Esophagus (tissue), 2 donors: ENCODE measurements around the gene GALK1. TPM values are rescaled to one million over a fixed set of nuclear protein-coding genes. Genes with fewer than 3 reads are reported as not detected.

Source experiments
- H3K27ac ChIP-seq, 2 donors: one replicate each; pipeline ENCODE4 v1.5.1; 2013; ENCODE audit warnings: low read depth in 2 of 2, mild to moderate bottlenecking in 2 of 2, inconsistent platforms in 1 of 2, low read length in 1 of 2, moderate library complexity in 1 of 2
- H3K27me3 ChIP-seq, 2 donors: one replicate each; pipeline ENCODE4 v1.6.1; 2013; ENCODE audit warnings: low read length in 2 of 2, control low read depth in 1 of 2, mild to moderate bottlenecking in 1 of 2; ENCODE audit not compliant: insufficient read depth in 2 of 2, control insufficient read depth in 1 of 2
- H3K36me3 ChIP-seq, 2 donors: one replicate each; pipeline ENCODE4 v1.6.1; 2013; ENCODE audit warnings: low read length in 1 of 2; ENCODE audit not compliant: control insufficient read depth in 2 of 2, insufficient read depth in 2 of 2
- H3K4me1 ChIP-seq, 2 donors: one replicate each; pipeline ENCODE4 v1.6.1; 2013; ENCODE audit warnings: low read length in 1 of 2; ENCODE audit not compliant: control insufficient read depth in 2 of 2, insufficient read depth in 2 of 2
- H3K4me3 ChIP-seq, 2 donors: one replicate each; pipeline ENCODE4 v1.5.1; 2013; ENCODE audit warnings: low read length in 2 of 2, mild to moderate bottlenecking in 2 of 2, low read depth in 1 of 2, moderate library complexity in 1 of 2
- H3K9me3 ChIP-seq, 2 donors: one replicate each; pipeline ENCODE4 v1.6.1; 2013; ENCODE audit warnings: mild to moderate bottlenecking in 2 of 2, low read depth in 1 of 2, low read length in 1 of 2, moderate library complexity in 1 of 2; ENCODE audit not compliant: control insufficient read depth in 2 of 2, insufficient read depth in 1 of 2
- WGBS, 2 donors: extraction: QIAGEN DNeasy Blood & Tissue Kit; methylation state at CpG; one replicate each; pipeline ENCODE4 v1.1.7; 2013; 5-methylcytosine and 5-hydroxymethylcytosine counted together
- polyA plus RNA-seq, 2 donors: library from polyadenylated mRNA; stranded (reverse); fragments of 200-250 nt; gene quantifications; one replicate each; pipeline ENCODE4 v1.2.3, GENCODE V29; 2013
- donor health status: healthy with polysubstance abuse.
- donor health status: Bipolar disorder and iron deficiency.

The GALK1 gene
- polyA plus RNA-seq, 2 donors = 27.9 to 29.5 TPM

GRCh38 chr17:75731716-75732498, 33.1 kb downstream of the GALK1 start:
- H3K27me3 ChIP-seq = no peaks in the 10 kb centered on the region
- 85 to 89% methylated on average over 31 of the region's 31 CpGs for WGBS, 2 donors
- peaks cover 9 to 58% of the 10 kb centered on the region in 2 donors for H3K36me3 ChIP-seq
- no peak overlapping the region for H3K27ac ChIP-seq
- H3K4me3 ChIP-seq = no peak overlapping the region
- H3K9me3 ChIP-seq = no peaks in the 10 kb centered on the region
- no peaks in the 10 kb centered on the region for H3K4me1 ChIP-seq

- peaks cover 9 to 52% of the 10 kb centered on the region in 2 donors for H3K36me3 ChIP-seq
- no peaks in the 10 kb centered on the region for H3K27me3 ChIP-seq
- H3K4me1 ChIP-seq = no peaks in the 10 kb centered on the region
- WGBS, 2 donors = 89 to 92% methylated on average over 26 of the region's 26 CpGs
- H3K27ac ChIP-seq = no peak overlapping the region
- no peak overlapping the region for H3K4me3 ChIP-seq
- H3K9me3 ChIP-seq = no peaks in the 10 kb centered on the region
Observed at GRCh38 chr17:75731086-75731715, 33.8 kb downstream of the GALK1 start.

GRCh38 chr17:75730065-75730464, 34.9 kb downstream of the GALK1 start:
- H3K27me3 ChIP-seq = no peaks in the 10 kb centered on the region
- no peaks in the 10 kb centered on the region for H3K9me3 ChIP-seq
- H3K4me1 ChIP-seq = no peaks in the 10 kb centered on the region
- WGBS, 2 donors = 78 to 79% methylated on average over 23 to 24 of the region's 24 CpGs
- no peak overlapping the region for H3K4me3 ChIP-seq
- peaks cover 4 to 51% of the 10 kb centered on the region in 2 donors for H3K36me3 ChIP-seq
- no peak overlapping the region for H3K27ac ChIP-seq

GRCh38 chr17:75729351-75729750, 35.6 kb downstream of the GALK1 start:
- WGBS, 2 donors = 90 to 92% methylated on average over 7 of the region's 7 CpGs
- H3K4me3 ChIP-seq = no peak overlapping the region
- no peaks in the 10 kb centered on the region for H3K9me3 ChIP-seq
- no peak overlapping the region for H3K27ac ChIP-seq
- H3K27me3 ChIP-seq = no peaks in the 10 kb centered on the region
- H3K4me1 ChIP-seq = peaks cover 0 to 5% of the 10 kb centered on the region in 2 donors
- peaks cover 4 to 57% of the 10 kb centered on the region in 2 donors for H3K36me3 ChIP-seq

GRCh38 chr17:75727391-75727790, 37.6 kb downstream of the GALK1 start:
- no peaks in the 10 kb centered on the region for H3K27me3 ChIP-seq
- no peak overlapping the region for H3K27ac ChIP-seq
- no peaks in the 10 kb centered on the region for H3K9me3 ChIP-seq
- peaks cover 4 to 50% of the 10 kb centered on the region in 2 donors for H3K36me3 ChIP-seq
- peaks cover 0 to 18% of the 10 kb centered on the region in 2 donors for H3K4me1 ChIP-seq
- H3K4me3 ChIP-seq = no peak overlapping the region
- 90 to 93% methylated on average over 15 to 18 of the region's 18 CpGs for WGBS, 2 donors

GRCh38 chr17:75725504-75725903, 39.5 kb downstream of the GALK1 start:
- 89% methylated on average over 7 of the region's 7 CpGs for WGBS, 2 donors
- Histone ChIP-seq H3K27me3 (no peaks in the 10 kb centered on the region), H3K9me3 (peaks cover 0 to 2% of the 10 kb centered on the region in 2 donors), H3K27ac (no peak overlapping the region), H3K4me3 (no peak overlapping the region), H3K4me1 (peaks cover 0 to 28% of the 10 kb centered on the region in 2 donors), H3K36me3 (peaks cover 0 to 34% of the 10 kb centered on the region in 2 donors)

- 69 to 72% methylated on average over 23 of the region's 23 CpGs for WGBS, 2 donors
- Histone ChIP-seq H3K9me3 (peaks cover 0 to 6% of the 10 kb centered on the region in 2 donors), H3K27me3 (no peaks in the 10 kb centered on the region), H3K4me1 (peaks cover 0 to 31% of the 10 kb centered on the region in 2 donors), H3K36me3 (peaks cover 0 to 32% of the 10 kb centered on the region in 2 donors), H3K4me3 (no peak overlapping the region), H3K27ac (peak overlapping the region; percentile 75 to 93)
Observed at GRCh38 chr17:75724016-75725003, 40.7 kb downstream of the GALK1 start.

GRCh38 chr17:75723171-75723930, 41.6 kb downstream of the GALK1 start:
- Histone ChIP-seq H3K9me3 (peaks cover 0 to 6% of the 10 kb centered on the region in 2 donors), H3K27ac (peak overlapping the region; percentile 75 to 93), H3K36me3 (peaks cover 0 to 29% of the 10 kb centered on the region in 2 donors), H3K4me1 (peaks cover 0 to 31% of the 10 kb centered on the region in 2 donors), H3K27me3 (no peaks in the 10 kb centered on the region), H3K4me3 (peak overlapping the region; percentile 51 to 87)
- 42 to 43% methylated on average over 18 of the region's 18 CpGs for WGBS, 2 donors
